HepG2 (cell line): ENCODE data around the gene LAMA5. TPM values are rescaled to one million over a fixed set of nuclear protein-coding genes. Genes with fewer than 3 reads are reported as not detected.

Experiments
- AKAP8 ChIP-seq: sonication (generic); formaldehyde crosslinking; IDR thresholded peaks from 2 replicates; pipeline ENCODE4 v1.5.1; 2020; ENCODE audit warnings: mild to moderate bottlenecking, missing genetic modification reagents
- BRD4 ChIP-seq: sonication (generic); formaldehyde crosslinking; IDR thresholded peaks from 2 replicates; pipeline ENCODE4 v1.4.0; 2020; ENCODE audit warnings: missing genetic modification reagents
- ELF4 ChIP-seq: sonication (generic); formaldehyde crosslinking; IDR thresholded peaks from 2 replicates; pipeline ENCODE4 v1.5.0; 2020; ENCODE audit warnings: missing genetic modification reagents, mild to moderate bottlenecking, moderate library complexity, borderline replicate concordance
- ERF ChIP-seq: IDR thresholded peaks from 2 replicates; pipeline ENCODE4 v1.6.1; 2018; ENCODE audit warnings: missing biosample characterization, missing genetic modification reagents
- FOXC1 ChIP-seq: sonication (generic); formaldehyde crosslinking; IDR thresholded peaks from 2 replicates; pipeline ENCODE4 v1.8.0; 2022; ENCODE audit warnings: mild to moderate bottlenecking, missing genetic modification reagents, borderline replicate concordance
- FOXO1 ChIP-seq: sonication (generic); formaldehyde crosslinking; IDR thresholded peaks from 2 replicates; pipeline ENCODE4 v1.4.0; 2020; ENCODE audit warnings: missing genetic modification reagents
- GATAD2A ChIP-seq: IDR thresholded peaks from 2 replicates; pipeline ENCODE4 v1.6.1; 2016
- KMT2B ChIP-seq: IDR thresholded peaks from 2 replicates; pipeline ENCODE4 v1.6.1; 2016; ENCODE audit warnings: missing genetic modification reagents, missing compliant biosample characterization
- NCOA1 ChIP-seq: sonication (generic); formaldehyde crosslinking; IDR thresholded peaks from 2 replicates; pipeline ENCODE4 v1.9.0; 2021; ENCODE audit warnings: missing genetic modification reagents
- NFKB2 ChIP-seq: sonication (generic); formaldehyde crosslinking; IDR thresholded peaks from 2 replicates; pipeline ENCODE4 v1.4.0; 2020; ENCODE audit warnings: missing genetic modification reagents, borderline replicate concordance
- PHF21A ChIP-seq: sonication (generic); formaldehyde crosslinking; IDR thresholded peaks from 2 replicates; pipeline ENCODE4 v1.5.0; 2020; ENCODE audit warnings: mild to moderate bottlenecking, missing genetic modification reagents
- RXRB ChIP-seq: IDR thresholded peaks from 2 replicates; pipeline ENCODE4 v1.6.1; 2016; ENCODE audit warnings: borderline replicate concordance, missing genetic modification reagents, missing compliant biosample characterization
- SIX1 ChIP-seq: sonication (generic); formaldehyde crosslinking; IDR thresholded peaks from 2 replicates; pipeline ENCODE4 v1.4.0; 2020; ENCODE audit warnings: missing genetic modification reagents, borderline replicate concordance
- ZFX ChIP-seq: sonication (generic); formaldehyde crosslinking; IDR thresholded peaks from 2 replicates; pipeline ENCODE4 v1.4.0; 2020; ENCODE audit warnings: mild to moderate bottlenecking, low read depth, missing genetic modification reagents, moderate library complexity
- ZNF232 ChIP-seq: sonication (generic); formaldehyde crosslinking; IDR thresholded peaks from 2 replicates; pipeline ENCODE4 v1.4.0; 2020; ENCODE audit warnings: missing genetic modification reagents, borderline replicate concordance
- ZNF550 ChIP-seq: sonication (generic); formaldehyde crosslinking; IDR thresholded peaks from 2 replicates; pipeline ENCODE4 v1.4.0; 2020; ENCODE audit warnings: mild to moderate bottlenecking, missing genetic modification reagents, borderline replicate concordance
- ZNF652 ChIP-seq: IDR thresholded peaks from 2 replicates; pipeline ENCODE4 v1.6.1; 2016; ENCODE audit warnings: low read depth, borderline replicate concordance
- ZNF883 ChIP-seq: sonication (generic); formaldehyde crosslinking; IDR thresholded peaks from 2 replicates; pipeline ENCODE4 v1.5.1; 2020; ENCODE audit warnings: mild to moderate bottlenecking, missing genetic modification reagents; ENCODE audit errors: not compliant biosample characterization
- ZSCAN21 ChIP-seq: sonication (generic); formaldehyde crosslinking; IDR thresholded peaks from 2 replicates; pipeline ENCODE4 v1.8.0; 2022; ENCODE audit warnings: mild to moderate bottlenecking, missing genetic modification reagents, moderate library complexity, borderline replicate concordance
- polyA plus RNA-seq, 8 experiments: library from polyadenylated mRNA; depleted of rRNA in 3 of 8; stranded (reverse) in 7 of 8; unstranded in 1 of 8; fragments of >200 nt; fragmentation: Illumina TruSeq in 4 of 8; extraction: Trizol in 4 of 8; gene quantifications; 2 replicates each; pipeline versions ENCODE4 v1.2.1 to v1.2.3, GENCODE V29; 2011 to 2016; ENCODE audit warnings: low read depth in 4 of 8, missing spikeins in 1 of 8, mixed read lengths in 1 of 8; ENCODE audit not compliant: insufficient read depth in 1 of 8
- total RNA-seq, 5 experiments: library from RNA; depleted of rRNA; stranded (reverse); fragments of >200 nt; fragmentation: Illumina TruSeq; extraction: Trizol; gene quantifications; 2 replicates each; pipeline ENCODE4 v1.2.3, GENCODE V29; 2016; ENCODE audit warnings: low read depth in 1 of 5
- TF ChIP-seq, protein P1 (sequence below): sonication (generic); formaldehyde crosslinking; IDR thresholded peaks from 2 replicates; pipeline ENCODE4 v1.4.0; 2020; ENCODE audit warnings: missing genetic modification reagents, borderline replicate concordance
- TF ChIP-seq, protein P2 (sequence below): sonication (generic); formaldehyde crosslinking; IDR thresholded peaks from 2 replicates; pipeline ENCODE4 v1.5.0; 2020; ENCODE audit warnings: mild to moderate bottlenecking, missing genetic modification reagents
- TF ChIP-seq, protein P3 (sequence below): sonication (generic); formaldehyde crosslinking; IDR thresholded peaks from 2 replicates; pipeline ENCODE4 v1.8.1; 2023; ENCODE audit warnings: missing genetic modification reagents, mild to moderate bottlenecking, borderline replicate concordance
- TF ChIP-seq, protein P4 (sequence below): sonication (generic); formaldehyde crosslinking; IDR thresholded peaks from 2 replicates; pipeline ENCODE4 v1.4.0; 2020; ENCODE audit warnings: missing genetic modification reagents, borderline replicate concordance

The LAMA5 gene
- total and polyA plus RNA-seq, 2 of the 13 experiments (the other 11 are each of a cell fraction or from before 2014, with no cell fraction given), result 21.0 to 44.7 TPM

DNA sequence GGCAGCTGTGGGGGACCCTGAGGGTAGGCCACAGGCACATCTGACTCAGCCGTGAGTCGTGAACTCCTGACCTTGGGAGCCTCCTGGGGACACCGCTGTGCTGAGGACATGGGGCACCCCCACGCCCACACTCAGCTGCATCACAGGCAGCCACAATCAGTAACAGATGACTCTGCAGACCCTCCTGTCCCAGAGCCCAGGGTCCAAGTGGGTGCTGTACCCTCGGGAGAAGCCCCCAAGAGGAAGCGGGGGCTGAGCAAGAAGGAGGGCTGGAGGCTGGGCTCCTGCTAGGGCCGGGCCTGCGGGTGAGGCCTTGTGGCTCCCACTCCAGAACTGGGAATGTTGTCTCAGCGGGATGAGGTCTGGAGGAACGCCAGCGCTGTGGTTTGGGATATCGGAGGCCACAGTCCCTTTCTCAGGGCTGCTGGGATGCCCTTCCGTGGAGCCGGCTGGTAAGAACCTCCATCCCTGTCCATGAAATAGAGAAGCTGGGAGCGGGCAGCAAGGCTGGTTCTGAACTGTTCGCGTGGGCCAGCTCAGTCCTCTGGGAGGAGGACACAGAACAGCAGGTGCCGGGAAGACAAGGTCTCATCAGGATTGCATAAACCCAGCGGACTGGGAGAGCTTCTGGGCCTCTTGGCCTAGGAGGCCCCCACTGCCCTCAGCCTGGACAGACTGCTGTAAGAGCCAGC is 3.1 kb upstream of the LAMA5 start (continued):
- TF ChIP-seq ELF4 (CRISPR knock-in tag) (0 out of 2 replicates have a peak, but pooled peaks have one; percentile 44), ZFX (peak; percentile 85), ZSCAN21 (CRISPR knock-in tag) (0 out of 2 replicates have a peak, but pooled peaks have one; percentile 30), NCOA1 (CRISPR knock-in tag) (peak; percentile 24; the same call in 1 of the 2 replicates), SIX1 (CRISPR knock-in tag) (0 out of 2 replicates have a peak, but pooled peaks have one; percentile 23), ZNF232 (CRISPR knock-in tag) (0 out of 2 replicates have a peak, but pooled peaks have one; percentile 21), KMT2B (CRISPR knock-in tag) (peak; percentile 22; the same call in 1 of the 2 replicates), BRD4 (CRISPR knock-in tag) (peak; percentile 31; the same call in 1 of the 2 replicates), GATAD2A (CRISPR knock-in tag) (peak; percentile 48; the same call in 1 of the 2 replicates), ZNF652 (peak; percentile 9; the same call in 1 of the 2 replicates), FOXO1 (CRISPR knock-in tag) (no peak), ERF (no peak), RXRB (peak; percentile 12; the same call in 1 of the 2 replicates), ZNF550 (CRISPR knock-in tag) (no peak), FOXC1 (CRISPR knock-in tag) (peak; percentile 16; the same call in 1 of the 2 replicates), PHF21A (CRISPR knock-in tag) (peak; percentile 31; the same call in 1 of the 2 replicates), AKAP8 (CRISPR knock-in tag) (peak; percentile 92; the same call in 1 of the 2 replicates), NFKB2 (no peak), ZNF883 (peak; percentile 13)
- TF ChIP-seq, protein P1, sequence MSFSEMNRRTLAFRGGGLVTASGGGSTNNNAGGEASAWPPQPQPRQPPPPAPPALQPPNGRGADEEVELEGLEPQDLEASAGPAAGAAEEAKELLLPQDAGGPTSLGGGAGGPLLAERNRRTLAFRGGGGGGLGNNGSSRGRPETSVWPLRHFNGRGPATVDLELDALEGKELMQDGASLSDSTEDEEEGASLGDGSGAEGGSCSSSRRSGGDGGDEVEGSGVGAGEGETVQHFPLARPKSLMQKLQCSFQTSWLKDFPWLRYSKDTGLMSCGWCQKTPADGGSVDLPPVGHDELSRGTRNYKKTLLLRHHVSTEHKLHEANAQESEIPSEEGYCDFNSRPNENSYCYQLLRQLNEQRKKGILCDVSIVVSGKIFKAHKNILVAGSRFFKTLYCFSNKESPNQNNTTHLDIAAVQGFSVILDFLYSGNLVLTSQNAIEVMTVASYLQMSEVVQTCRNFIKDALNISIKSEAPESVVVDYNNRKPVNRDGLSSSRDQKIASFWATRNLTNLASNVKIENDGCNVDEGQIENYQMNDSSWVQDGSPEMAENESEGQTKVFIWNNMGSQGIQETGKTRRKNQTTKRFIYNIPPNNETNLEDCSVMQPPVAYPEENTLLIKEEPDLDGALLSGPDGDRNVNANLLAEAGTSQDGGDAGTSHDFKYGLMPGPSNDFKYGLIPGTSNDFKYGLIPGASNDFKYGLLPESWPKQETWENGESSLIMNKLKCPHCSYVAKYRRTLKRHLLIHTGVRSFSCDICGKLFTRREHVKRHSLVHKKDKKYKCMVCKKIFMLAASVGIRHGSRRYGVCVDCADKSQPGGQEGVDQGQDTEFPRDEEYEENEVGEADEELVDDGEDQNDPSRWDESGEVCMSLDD (CRISPR knock-in tag), result peak; percentile 97
- TF ChIP-seq, protein P2, sequence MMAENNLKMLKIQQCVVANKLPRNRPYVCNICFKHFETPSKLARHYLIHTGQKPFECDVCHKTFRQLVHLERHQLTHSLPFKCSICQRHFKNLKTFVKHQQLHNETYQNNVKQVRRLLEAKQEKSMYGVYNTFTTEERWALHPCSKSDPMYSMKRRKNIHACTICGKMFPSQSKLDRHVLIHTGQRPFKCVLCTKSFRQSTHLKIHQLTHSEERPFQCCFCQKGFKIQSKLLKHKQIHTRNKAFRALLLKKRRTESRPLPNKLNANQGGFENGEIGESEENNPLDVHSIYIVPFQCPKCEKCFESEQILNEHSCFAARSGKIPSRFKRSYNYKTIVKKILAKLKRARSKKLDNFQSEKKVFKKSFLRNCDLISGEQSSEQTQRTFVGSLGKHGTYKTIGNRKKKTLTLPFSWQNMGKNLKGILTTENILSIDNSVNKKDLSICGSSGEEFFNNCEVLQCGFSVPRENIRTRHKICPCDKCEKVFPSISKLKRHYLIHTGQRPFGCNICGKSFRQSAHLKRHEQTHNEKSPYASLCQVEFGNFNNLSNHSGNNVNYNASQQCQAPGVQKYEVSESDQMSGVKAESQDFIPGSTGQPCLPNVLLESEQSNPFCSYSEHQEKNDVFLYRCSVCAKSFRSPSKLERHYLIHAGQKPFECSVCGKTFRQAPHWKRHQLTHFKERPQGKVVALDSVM (CRISPR knock-in tag), result peak; percentile 72
- TF ChIP-seq, protein P3, sequence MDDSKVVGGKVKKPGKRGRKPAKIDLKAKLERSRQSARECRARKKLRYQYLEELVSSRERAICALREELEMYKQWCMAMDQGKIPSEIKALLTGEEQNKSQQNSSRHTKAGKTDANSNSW (CRISPR knock-in tag), result 0 out of 2 replicates have a peak, but pooled peaks have one; percentile 71
- TF ChIP-seq, protein P4, sequence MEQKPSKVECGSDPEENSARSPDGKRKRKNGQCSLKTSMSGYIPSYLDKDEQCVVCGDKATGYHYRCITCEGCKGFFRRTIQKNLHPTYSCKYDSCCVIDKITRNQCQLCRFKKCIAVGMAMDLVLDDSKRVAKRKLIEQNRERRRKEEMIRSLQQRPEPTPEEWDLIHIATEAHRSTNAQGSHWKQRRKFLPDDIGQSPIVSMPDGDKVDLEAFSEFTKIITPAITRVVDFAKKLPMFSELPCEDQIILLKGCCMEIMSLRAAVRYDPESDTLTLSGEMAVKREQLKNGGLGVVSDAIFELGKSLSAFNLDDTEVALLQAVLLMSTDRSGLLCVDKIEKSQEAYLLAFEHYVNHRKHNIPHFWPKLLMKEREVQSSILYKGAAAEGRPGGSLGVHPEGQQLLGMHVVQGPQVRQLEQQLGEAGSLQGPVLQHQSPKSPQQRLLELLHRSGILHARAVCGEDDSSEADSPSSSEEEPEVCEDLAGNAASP (CRISPR knock-in tag), result peak; percentile 48; the same call in 1 of the 2 replicates
